Activated CD4-positive, alpha-beta T cell treated with anti-CD3 and anti-CD28 coated beads, Interleukin-2, Interleukin-6, amounts not matched to agents 100 ng/mL and 50 ng/mL, durations not matched to agents 16 hours and 8 hours (primary cell): ENCODE results near the gene DEAF1.

Experiments
- DNase-seq: peaks from one replicate; pipeline ENCODE4 v3.0.0-alpha.2; 2020

Gene DEAF1

GRCh38 chr11:641806-642370 is 53.1 kb downstream of the DEAF1 start:
- no peak for DNase-seq

GRCh38 chr11:640021-640706 is 54.9 kb downstream of the DEAF1 start:
- no peak for DNase-seq

- DNase-seq: no peak
These were observed 55.6 kb downstream of the DEAF1 start for GRCh38 chr11:639332-639955.

- DNase-seq: no peak
These were observed 56.2 kb downstream of the DEAF1 start for GRCh38 chr11:638631-639331.

GRCh38 chr11:637593-638521 is 57.2 kb downstream of the DEAF1 start:
- DNase-seq: no peak

DNA sequence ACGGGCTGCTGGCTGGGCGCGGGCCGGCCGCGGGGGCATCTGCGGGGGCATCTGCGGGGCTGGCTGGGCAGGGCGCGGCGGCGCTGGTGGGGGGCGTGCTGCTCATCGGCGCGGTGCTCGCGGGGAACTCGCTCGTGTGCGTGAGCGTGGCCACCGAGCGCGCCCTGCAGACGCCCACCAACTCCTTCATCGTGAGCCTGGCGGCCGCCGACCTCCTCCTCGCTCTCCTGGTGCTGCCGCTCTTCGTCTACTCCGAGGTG is 57.8 kb downstream of the DEAF1 start:
- no peak for DNase-seq

DNA sequence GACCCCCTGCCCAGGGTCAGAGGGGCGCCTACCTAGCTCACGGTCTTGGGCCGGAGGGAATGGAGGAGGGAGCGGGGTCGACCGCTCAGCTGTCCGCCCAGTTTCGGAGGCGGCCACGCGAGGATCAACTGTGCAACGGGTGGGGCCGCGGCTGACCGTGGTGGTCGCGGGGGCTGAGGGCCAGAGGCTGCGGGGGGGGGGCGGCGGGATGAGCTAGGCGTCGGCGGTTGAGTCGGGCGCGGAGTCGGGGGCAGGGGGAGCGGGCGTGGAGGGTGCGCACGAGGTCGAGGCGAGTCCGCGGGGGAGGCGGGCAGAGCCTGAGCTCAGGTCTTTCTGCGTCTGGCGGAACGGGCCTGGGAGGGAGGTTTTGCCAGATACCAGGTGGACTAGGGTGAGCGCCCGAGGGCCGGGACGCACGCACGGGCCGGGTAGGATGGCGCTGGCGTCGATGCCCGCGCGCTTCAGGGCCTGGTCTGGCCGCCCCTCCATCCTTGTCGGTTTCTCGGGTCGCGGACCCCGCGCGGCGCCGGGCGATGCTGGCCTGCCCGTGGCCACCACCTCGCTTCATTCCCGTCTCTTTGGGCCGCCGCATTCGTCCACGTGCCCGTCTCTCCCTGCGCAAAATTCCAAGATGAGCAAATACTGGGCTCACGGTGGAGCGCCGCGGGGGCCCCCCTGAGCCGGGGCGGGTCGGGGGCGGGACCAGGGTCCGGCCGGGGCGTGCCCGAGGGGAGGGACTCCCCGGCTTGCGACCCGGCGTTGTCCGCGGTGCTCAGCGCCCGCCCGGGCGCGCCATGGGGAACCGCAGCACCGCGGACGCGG is 58.3 kb downstream of the DEAF1 start, which contains the start of gene DRD4:
Gene DRD4 (plus strand): TSS at position 759 of the 822 bp plus-strand sequence. CDS start 36 bp downstream, at position 795.
- no peak for DNase-seq

GRCh38 chr11:635945-636510 is 59.0 kb downstream of the DEAF1 start:
- DNase-seq: no peak

- DNase-seq: no peak
These were observed 64.2 kb downstream of the DEAF1 start for GRCh38 chr11:630871-631270.

DNA sequence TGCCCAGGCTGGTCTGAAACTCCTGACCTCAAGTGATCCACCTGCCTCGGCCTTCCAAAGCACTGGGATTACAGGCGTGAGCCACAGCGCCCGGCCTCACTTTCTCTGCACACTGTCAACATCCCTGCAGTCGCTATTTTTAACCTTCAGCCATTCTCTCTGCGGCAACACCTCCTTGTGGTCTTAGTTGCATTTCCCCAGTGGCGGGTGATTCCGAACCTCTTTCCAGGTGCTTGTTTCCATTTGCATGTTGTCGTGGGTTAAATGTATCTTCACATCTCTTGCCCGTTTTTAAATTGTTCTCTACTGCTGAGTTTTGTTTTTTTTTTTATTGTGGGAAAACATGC is 65.8 kb downstream of the DEAF1 start:
- no peak for DNase-seq

DNA sequence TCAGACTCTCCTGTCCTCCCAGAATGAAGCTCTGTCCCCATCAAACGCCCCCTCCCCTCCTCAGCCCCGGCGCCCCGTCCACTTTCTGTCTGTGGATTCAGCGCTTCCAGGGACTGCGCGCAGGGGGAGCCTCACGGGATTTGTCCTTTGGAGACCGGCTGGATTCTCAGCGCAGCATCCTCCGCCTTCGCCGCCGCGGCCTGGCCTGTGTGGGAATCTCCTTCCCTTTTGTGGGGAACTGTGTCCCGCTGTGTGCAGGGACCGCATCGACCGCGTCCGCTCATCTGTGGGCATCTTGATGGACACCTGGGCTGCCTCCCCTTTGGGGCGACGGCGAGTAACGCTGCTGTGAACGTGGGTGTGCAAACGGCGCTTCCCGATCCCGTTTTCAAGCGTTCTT is 67.0 kb downstream of the DEAF1 start:
- no peak for DNase-seq

DNA sequence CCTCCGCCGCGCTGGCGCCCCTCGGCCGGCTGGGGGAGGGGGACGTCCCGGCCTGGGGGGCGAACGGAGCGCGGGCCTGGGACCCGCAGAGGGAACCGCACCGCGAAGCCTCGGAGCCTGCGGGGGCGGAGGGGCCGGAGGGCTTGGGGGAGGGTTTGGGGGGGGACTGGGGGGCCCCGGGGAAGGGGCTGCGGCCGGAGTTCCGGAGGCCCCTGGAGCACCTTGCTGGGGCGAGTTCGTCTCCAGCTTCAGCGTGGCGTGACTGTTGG is 67.8 kb downstream of the DEAF1 start:
- no peak for DNase-seq

DNA sequence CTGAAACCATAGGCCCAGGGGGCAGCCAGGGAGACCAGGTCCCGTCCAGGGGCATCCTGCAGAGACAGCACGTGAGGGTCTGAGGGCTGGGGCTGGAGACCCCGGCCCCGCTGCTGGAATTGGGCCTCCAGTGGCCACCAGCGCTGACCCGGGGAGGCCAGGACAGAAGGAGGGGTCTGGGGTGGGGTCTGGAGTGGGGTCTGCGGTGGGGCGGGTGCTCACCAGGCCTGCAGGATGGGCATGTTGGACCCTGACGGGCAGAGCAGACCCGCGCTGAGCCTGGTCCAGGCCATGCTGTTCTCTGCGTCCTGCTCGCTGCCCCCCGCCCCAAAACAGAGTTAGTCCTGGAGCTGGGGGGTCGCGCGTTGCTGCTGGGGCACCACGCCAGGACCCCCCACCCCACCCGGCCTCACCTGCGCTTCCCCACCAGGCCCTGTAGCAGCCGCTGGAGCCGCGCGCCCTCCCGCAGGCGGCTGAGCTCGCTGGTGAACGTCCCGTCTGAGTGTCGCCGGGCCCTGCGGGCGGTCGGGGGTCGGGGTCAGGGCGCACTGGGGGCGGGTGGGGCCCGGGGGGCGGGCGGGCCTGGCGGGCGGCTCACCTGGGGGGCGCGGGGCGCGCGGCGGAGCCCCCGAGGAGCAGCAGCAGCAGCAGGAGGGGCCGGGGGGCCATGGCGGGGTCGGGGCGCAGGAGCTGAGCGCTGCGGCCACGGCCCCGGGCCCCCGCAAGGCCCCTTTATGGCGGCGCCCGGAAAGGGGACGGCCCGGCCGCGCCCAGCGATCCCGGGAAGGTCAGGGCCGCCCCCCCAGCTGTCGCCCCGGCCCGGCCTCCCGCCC is 68.3 kb downstream of the DEAF1 start, which contains the start of gene SCT:
Gene SCT (minus strand): TSS at position 707 of the 833 bp plus-strand sequence. CDS start 38 bp downstream, at position 669.
- DNase-seq: no peak

- DNase-seq: no peak
These were observed 69.3 kb downstream of the DEAF1 start for GRCh38 chr11:625636-626268.

DNA sequence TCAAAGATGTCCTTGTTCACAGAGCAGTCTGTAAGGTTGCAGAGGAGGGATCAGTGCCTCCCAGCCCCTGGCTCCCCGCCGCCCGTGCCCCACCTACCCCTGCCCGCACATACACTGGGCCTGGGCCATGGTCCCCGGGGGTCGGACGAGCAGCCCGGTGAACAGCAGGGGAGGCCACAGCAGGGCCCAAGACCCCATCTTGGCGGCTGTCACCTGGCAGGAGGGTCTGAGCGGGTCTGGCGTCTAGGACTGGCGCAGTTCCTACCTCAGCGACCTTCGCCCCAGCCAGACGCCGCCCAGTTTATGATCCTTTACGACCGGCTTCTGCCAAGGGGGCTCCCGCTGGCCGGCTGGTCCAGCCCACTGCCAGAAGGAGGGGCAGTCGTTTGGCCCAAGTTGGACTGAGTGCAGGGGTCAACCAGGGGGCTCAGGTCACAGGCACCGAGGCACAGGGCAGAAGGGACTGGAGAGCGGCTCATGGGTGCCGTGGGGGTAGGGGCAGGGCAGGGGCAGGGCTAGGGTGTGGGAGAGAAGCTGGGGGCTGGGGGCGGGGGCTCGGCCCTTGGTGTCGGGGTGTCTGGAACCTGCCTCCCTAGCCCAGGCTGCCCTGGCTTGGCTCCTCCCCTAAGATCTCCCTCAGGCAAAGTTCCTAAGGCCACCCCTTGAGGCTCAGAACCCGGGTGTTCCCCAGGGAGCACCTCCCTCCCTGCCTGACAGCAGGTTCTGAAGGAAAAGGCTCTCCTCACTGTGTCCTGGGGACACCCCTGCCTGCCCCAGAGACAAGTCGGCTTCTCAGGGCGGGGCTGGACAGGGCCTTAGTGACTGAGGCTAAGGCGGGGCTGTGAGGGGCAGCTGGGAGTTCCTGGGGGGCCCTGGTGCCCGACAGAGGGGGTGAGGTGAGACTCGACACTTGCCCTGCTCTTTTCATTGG is 70.1 kb downstream of the DEAF1 start, which contains the start of gene CDHR5:
Gene CDHR5 (minus strand): TSS at position 251 of the 931 bp plus-strand sequence. CDS start 53 bp downstream, at position 198.
- DNase-seq: no peak

- no peak for DNase-seq
These were observed 70.9 kb downstream of the DEAF1 start for GRCh38 chr11:623999-624704.

GRCh38 chr11:623349-623869 is 71.6 kb downstream of the DEAF1 start:
- DNase-seq: no peak

DNA sequence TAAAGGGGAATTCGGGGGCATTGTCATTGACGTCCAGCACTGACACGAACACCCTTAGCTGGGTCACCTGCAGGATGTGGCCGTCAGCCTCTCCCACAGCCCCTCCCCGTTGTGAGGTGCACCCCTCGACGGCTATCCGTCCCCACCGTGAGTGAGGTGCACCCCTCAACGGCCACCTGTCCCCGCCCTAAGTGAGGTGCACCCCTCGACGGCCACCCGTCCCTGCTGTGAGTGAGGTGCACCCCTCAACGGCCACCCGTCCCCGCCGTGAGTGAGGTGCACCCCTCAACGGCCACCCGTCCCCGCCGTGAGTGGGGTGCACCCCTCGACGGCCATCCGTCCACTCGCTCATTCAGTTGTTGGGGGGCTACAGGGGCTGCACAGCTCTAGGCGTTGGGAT is 73.2 kb downstream of the DEAF1 start:
- no peak for DNase-seq
